ENCODE results near the gene RNF223.
"Not testable (repeated sequence)": the region's sequence is repeated elsewhere in the genome, so short reads cannot be mapped to it uniquely, and the experiment has no call there.

The RNF223 gene

GRCh38 chr1:1087351-1088028 lies 13.4 kb upstream of the RNF223 start:
- DNase-seq (ENCODE audit: low read depth, low spot score): no peak

GRCh38 chr1:1086911-1087341 lies 12.8 kb upstream of the RNF223 start:
- DNase-seq (ENCODE audit: low read depth, low spot score): no peak

GRCh38 chr1:1085911-1086841 lies 12.1 kb upstream of the RNF223 start:
- no peak for DNase-seq (ENCODE audit: low read depth, low spot score)

- DNase-seq (ENCODE audit: low read depth, low spot score): no peak
These were observed 11.2 kb upstream of the RNF223 start for GRCh38 chr1:1085171-1085841.

- DNase-seq (ENCODE audit: low read depth, low spot score): no peak
These were observed 10.5 kb upstream of the RNF223 start for GRCh38 chr1:1084372-1085170.

GRCh38 chr1:1083416-1084371 lies 9.6 kb upstream of the RNF223 start:
- DNase-seq (ENCODE audit: low read depth, low spot score): no peak

- DNase-seq (ENCODE audit: low read depth, low spot score): no peak
These were observed 8.8 kb upstream of the RNF223 start for GRCh38 chr1:1082776-1083415.

- no peak for DNase-seq (ENCODE audit: low read depth, low spot score)
These were observed 8.2 kb upstream of the RNF223 start for GRCh38 chr1:1082239-1082775.

- no peak for DNase-seq (ENCODE audit: low read depth, low spot score)
These were observed 7.5 kb upstream of the RNF223 start for GRCh38 chr1:1081311-1082238.

GRCh38 chr1:1080951-1081310 lies 6.8 kb upstream of the RNF223 start:
- no peak for DNase-seq (ENCODE audit: low read depth, low spot score)

GRCh38 chr1:1080122-1080757 lies 6.1 kb upstream of the RNF223 start:
- DNase-seq (ENCODE audit: low read depth, low spot score): no peak

- no peak for DNase-seq (ENCODE audit: low read depth, low spot score)
These were observed 5.5 kb upstream of the RNF223 start for GRCh38 chr1:1079408-1080121.

GRCh38 chr1:1077396-1077795 lies 3.3 kb upstream of the RNF223 start:
- not testable (repeated sequence) for DNase-seq (ENCODE audit: low read depth, low spot score)

GRCh38 chr1:1075148-1075935 lies 1.2 kb upstream of the RNF223 start:
- DNase-seq (ENCODE audit: low read depth, low spot score): no peak

- no peak for DNase-seq (ENCODE audit: low read depth, low spot score)
These were observed 583 bp upstream of the RNF223 start for GRCh38 chr1:1074631-1075147.

Data from activated naive CD8-positive, alpha-beta T cell treated with anti-CD3 and anti-CD28 coated beads, Interleukin-2, amount 50 U/mL, for 16 hours (primary cell).